ENCODE measurements around the gene MAP3K19. TPM values are rescaled to one million over a fixed set of nuclear protein-coding genes. Genes with fewer than 3 reads are reported as not detected.

The MAP3K19 gene
- total RNA-seq, 1 experiment from 2014 or later = not detected

DNA sequence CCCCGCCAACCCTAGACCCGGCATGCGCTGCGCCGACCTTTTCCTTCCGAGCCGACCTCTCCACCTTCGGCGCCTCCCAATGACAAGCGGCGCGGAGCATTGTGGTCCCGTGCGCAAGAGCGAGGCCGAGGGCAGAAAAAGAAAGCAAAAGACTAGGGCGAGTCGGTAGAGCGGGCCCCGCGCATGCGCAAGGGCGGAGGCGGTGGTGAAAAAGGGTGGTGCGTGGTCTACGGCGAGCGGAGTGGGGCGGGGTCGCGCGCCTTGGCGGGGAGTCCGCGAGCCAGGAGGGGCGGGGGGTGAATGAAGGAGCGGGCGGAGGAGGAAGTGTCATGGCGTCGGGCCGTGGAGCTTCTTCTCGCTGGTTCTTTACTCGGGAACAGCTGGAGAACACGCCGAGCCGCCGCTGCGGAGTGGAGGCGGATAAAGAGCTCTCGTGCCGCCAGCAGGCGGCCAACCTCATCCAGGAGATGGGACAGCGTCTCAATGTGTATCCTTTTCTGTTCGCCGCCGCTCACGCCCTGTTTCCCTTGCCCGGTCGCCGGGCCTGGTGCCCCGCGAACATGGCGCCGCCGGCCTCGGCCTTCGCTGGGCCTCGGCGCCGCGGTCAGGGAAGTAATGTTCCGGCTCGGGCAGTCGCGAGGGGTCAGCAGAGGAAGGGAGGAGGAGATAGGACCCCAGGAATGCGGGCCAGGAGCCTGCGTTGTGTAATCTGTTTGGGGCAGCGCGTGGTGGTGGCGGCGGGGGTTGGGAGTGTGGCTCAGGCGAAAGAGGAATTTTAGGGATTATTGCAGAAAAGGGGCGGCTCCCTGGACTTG is 128.5 kb downstream of the MAP3K19 start, which contains the start of gene CCNT2:
TSS of gene CCNT2 (plus strand) at position 297 of the 815 bp plus-strand sequence. CDS start at position 330, 33 bp downstream.
- DNase-seq (ENCODE audit: low read depth, low spot score) = peak; percentile 99
- in situ Hi-C loops (cut with HindIII; ENCODE audit: low pct_unique_long_range_greater_than_20kb, low sequenced_read_pairs) = no loop called here

- in situ Hi-C loops (cut with HindIII; ENCODE audit: low pct_unique_long_range_greater_than_20kb, low sequenced_read_pairs) = no loop called here
Observed at GRCh38 chr2:134917888-134918525, 129.2 kb downstream of the MAP3K19 start.

DNA sequence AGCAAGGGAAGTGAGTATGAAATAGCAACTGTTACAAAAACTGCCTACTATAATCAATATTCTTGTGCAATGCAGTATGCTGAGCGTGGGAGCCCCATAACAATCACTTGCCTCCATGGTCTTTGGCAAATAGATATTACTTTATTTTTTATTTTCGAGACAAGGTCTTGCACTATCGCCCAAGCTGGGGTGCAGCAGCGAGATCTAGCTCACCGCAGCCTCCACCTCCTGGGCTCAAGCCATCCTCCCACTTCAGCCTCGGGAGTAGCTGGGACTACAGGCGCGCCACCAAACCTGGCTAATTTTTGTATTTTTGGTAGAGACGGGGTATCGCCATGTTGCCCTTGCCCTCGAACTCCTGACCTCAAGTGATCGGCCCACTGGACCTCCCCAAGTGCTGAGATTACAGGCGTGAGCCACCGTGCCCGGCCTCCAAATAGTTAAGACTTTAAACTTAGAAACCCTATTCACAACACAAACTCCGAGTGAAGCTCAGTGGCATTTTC is 129.8 kb downstream of the MAP3K19 start:
- peak; percentile 10 for DNase-seq (ENCODE audit: low read depth, low spot score)
- in situ Hi-C loops (cut with HindIII; ENCODE audit: low pct_unique_long_range_greater_than_20kb, low sequenced_read_pairs) = no loop called here

More at GRCh38 chr2:134917888-134918525, 129.2 kb downstream of the MAP3K19 start:
- DNase-seq (ENCODE audit: low read depth, low spot score) = no peak

Other genes with a start within 250 kb of the MAP3K19 start
- gene ACMSD, start 208.8 kb downstream of the MAP3K19 start, total RNA-seq (2014; rRNA removed; shearing (Covaris generic)) = not detected in 2 replicates
- 25.8 and 26.2 TPM in 2 replicates for gene CCNT2, start 128.6 kb downstream of the MAP3K19 start, total RNA-seq (2014; rRNA removed; shearing (Covaris generic))
- gene RAB3GAP1, start 4.8 kb upstream of the MAP3K19 start, total RNA-seq (2014; rRNA removed; shearing (Covaris generic)) = 32.7 and 36.2 TPM in 2 replicates

All from SK-MEL-5 (cell line).